LNCaP clone FGC (cell line): ENCODE measurements around the gene MEIOSIN.
A peak's percentile ranks its signal among the peaks of the same experiment; 100 is the strongest.

Experiments
- DNase-seq: peaks from one replicate; pipeline ENCODE4 v3.0.0-alpha.2; 2011; ENCODE audit warnings: low read depth
- H3K4me3 ChIP-seq: 2 replicates; pipeline ENCODE4 v1.5.1; 2011; ENCODE audit warnings: mild to moderate bottlenecking, low read depth, low read length, control low read depth
- TF ChIP-seq, protein P1 (sequence below): IDR thresholded peaks from 2 replicates; pipeline ENCODE4 v1.5.1; 2012; ENCODE audit warnings: mild to moderate bottlenecking; ENCODE audit not compliant: control insufficient read depth, insufficient read depth; ENCODE audit errors: extremely low read depth

MEIOSIN gene

DNA sequence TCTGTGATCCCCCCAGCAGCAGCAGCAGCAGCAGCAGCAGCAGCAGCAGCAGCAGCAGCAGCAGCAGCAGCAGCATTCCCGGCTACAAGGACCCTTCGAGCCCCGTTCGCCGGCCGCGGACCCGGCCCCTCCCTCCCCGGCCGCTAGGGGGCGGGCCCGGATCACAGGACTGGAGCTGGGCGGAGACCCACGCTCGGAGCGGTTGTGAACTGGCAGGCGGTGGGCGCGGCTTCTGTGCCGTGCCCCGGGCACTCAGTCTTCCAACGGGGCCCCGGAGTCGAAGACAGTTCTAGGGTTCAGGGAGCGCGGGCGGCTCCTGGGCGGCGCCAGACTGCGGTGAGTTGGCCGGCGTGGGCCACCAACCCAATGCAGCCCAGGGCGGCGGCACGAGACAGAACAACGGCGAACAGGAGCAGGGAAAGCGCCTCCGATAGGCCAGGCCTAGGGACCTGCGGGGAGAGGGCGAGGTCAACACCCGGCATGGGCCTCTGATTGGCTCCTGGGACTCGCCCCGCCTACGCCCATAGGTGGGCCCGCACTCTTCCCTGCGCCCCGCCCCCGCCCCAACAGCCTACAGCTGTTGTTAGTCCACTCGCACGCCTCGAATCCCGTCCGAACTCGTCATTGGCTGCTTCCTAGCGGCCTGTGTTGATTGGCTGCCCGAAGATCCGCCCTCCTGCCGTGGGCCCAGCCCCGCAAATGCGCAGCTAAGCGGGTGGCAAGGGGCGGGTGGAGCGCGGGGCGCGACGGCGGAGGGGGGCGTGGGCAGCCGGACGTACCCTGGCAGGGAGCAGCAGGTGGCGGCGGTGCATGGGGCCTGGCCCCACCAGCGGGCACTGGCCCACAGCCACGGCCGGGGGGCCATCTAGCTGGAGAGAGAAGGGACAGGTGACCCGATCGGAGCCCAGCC is 37.2 kb downstream of the MEIOSIN start:
- TF ChIP-seq, protein P1, sequence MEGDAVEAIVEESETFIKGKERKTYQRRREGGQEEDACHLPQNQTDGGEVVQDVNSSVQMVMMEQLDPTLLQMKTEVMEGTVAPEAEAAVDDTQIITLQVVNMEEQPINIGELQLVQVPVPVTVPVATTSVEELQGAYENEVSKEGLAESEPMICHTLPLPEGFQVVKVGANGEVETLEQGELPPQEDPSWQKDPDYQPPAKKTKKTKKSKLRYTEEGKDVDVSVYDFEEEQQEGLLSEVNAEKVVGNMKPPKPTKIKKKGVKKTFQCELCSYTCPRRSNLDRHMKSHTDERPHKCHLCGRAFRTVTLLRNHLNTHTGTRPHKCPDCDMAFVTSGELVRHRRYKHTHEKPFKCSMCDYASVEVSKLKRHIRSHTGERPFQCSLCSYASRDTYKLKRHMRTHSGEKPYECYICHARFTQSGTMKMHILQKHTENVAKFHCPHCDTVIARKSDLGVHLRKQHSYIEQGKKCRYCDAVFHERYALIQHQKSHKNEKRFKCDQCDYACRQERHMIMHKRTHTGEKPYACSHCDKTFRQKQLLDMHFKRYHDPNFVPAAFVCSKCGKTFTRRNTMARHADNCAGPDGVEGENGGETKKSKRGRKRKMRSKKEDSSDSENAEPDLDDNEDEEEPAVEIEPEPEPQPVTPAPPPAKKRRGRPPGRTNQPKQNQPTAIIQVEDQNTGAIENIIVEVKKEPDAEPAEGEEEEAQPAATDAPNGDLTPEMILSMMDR = peak; percentile 37
- H3K4me3 ChIP-seq = peak overlapping the region; percentile 61

DNA sequence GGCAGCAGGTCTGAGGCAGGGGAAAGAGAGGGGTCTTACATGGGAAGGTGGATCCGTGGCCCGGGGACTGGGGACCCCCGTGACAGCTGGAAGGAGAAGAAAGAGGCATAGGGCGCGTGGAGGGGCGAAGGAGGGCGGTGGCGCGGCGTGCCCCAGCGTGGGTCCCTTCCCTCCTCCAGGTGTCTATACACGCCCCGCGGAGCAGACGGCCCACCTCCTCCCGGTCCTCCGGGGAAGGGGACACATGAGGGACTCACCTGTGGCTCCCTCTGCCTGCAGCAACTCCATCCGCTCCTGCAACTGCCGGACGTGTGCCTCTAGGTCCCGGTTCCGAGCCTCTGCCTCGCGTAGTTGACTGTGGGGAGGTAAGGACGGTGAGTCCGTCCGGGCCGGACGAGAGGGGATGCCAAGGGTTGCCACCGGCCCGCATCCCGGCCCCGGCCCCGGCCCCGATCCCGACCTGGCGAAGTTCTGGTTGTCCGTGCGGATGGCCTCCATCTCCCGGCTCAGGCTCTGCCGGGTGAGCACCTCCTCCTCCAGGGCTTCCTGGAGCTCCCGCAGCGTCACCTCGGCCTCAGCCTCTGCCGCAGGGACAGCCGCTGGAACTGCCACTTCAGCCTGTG is 38.2 kb downstream of the MEIOSIN start:
- TF ChIP-seq, protein P1 = no peak
- H3K4me3 ChIP-seq = peak overlapping the region; percentile 48
- no peak for DNase-seq

More for the DNA sequence above, 37.2 kb downstream of the MEIOSIN start:
- DNase-seq = peak; percentile 87

DNA sequence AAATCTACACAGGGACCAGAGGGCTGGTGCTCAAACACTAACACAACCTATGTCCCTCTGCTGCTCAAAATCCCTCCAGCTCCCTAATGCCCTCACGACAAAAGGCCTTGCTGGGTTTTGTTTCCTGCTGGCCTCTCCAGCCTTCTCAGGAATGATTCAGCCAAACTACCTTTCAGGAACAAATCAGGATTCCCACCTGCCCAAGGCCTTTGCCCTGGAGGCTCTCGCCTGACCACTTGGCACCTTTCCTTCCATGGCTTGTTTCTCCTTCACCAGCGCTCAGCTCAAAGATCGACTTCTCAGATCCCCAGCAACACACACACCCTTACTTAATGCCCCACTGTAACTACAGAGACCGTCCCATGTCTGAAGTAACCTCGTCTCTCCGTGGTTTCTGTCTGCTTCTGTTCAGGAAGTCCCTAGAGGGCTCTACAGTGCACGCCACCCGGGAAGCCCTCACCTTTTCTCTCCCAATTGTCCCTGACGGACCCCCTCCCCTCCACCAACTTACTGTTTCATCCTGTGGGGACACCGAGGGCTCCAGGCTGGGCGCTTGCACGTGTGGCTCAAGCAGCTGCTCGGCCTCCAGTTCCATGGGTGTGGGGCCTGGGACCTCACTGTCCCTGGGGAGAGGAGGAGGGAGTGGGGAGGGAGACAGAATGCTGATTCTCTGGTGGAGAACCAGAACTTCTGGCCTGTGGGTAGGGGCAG is 39.0 kb downstream of the MEIOSIN start:
- no peak overlapping the region for H3K4me3 ChIP-seq
- TF ChIP-seq, protein P1 = no peak
- DNase-seq = no peak

DNA sequence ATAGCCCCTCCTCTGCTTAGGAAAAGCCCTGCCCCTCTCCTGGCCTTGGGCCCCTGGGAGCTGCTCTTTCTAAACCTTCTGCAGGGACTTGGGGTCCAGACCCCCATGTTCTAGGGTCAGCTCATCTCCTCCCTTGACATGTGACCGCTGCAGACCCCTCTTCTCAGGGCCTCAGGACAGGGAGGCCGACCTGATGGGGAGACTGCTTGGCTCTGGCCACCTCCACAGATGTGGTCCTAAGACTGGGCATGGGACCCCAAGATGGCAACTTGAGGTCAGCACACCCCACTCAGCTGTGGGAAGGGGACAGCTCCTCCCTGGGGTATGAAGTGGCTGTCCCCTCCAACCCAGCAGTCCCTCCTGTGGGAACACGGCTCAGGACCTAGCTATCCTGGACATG is 39.7 kb downstream of the MEIOSIN start:
- no peak overlapping the region for H3K4me3 ChIP-seq
- DNase-seq = no peak
- TF ChIP-seq, protein P1 = no peak

DNA sequence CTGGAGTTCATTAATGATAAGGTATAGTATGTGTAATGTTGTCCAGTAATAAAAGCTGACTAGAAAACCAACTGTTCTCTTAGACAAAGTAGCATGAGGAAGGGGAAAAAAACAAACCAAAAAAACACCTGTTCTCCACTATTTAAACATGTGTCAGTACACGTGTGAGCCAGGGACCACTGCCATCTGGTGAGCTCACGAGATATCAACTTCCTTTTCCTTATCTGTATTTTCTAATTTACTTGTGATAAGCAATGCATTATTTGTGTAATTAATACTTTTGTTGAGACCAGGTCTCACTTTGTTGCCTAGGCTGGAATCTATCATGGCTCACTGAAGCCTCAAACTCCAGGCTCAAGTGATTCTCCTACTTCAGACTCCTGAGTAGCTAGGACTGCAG is 40.1 kb downstream of the MEIOSIN start:
- no peak overlapping the region for H3K4me3 ChIP-seq
- TF ChIP-seq, protein P1 = no peak
- DNase-seq = no peak

DNA sequence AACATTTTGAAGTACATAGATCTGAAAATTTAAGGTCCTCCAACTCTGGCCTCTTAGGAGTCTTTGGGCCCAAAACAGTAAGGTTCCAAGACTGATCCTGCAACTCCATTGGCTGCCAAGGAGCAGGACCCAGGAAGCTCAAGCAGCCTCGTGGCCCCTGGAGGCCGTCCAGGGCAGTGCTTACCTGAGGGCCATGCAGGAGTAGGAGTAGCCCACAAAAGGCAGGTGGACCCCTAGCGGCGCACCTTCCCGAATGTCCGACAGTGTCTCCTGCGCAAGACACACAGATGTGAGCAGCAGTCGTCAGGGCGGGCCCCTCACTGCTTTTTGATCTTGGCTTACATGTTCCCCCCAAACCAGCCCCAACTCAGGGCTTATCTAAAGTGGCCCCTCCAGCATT is 41.5 kb downstream of the MEIOSIN start:
- TF ChIP-seq, protein P1 = no peak
- DNase-seq = no peak
- no peak overlapping the region for H3K4me3 ChIP-seq
